Progenitor cell of endocrine pancreas (in vitro differentiated cells): ENCODE results near the gene PCDHB10. TPM values are rescaled to one million over a fixed set of nuclear protein-coding genes. Genes with fewer than 3 reads are reported as not detected.
A peak's percentile ranks its signal among the peaks of the same experiment; 100 is the strongest.
"Not testable (repeated sequence)": the region's sequence is repeated elsewhere in the genome, so short reads cannot be mapped to it uniquely, and the experiment has no call there.

Experiments used
- DNase-seq: peaks from one replicate; pipeline ENCODE4 v3.0.0; 2021; ENCODE audit warnings: low spot score; ENCODE audit not compliant: unreplicated experiment
- H3K27ac Mint-ChIP-seq: 2 replicates; pipeline ENCODE4 v1.8.0; 2021; ENCODE audit warnings: mild to moderate bottlenecking, moderate library complexity, mixed read lengths
- H3K27me3 Mint-ChIP-seq: 2 replicates; pipeline ENCODE4 v1.8.0; 2021; ENCODE audit warnings: mixed read lengths
- H3K36me3 Mint-ChIP-seq: 2 replicates; pipeline ENCODE4 v1.8.0; 2022; ENCODE audit warnings: mixed read lengths; ENCODE audit not compliant: insufficient read depth
- H3K4me1 Mint-ChIP-seq: 2 replicates; pipeline ENCODE4 v1.8.0; 2021; ENCODE audit warnings: low read depth, mixed read lengths
- H3K4me3 Mint-ChIP-seq: 2 replicates; pipeline ENCODE4 v1.8.0; 2021; ENCODE audit warnings: low read depth, mild to moderate bottlenecking, moderate library complexity, mixed read lengths
- H3K9me3 Mint-ChIP-seq: 2 replicates; pipeline ENCODE4 v1.8.0; 2021; ENCODE audit warnings: low read depth, mixed read lengths
- CTCF ChIP-seq: fragments of 200-600 bp; sonication (generic); IDR thresholded peaks from one replicate; pipeline ENCODE4 v1.5.0; 2021; ENCODE audit warnings: antibody characterized with exemption, mild to moderate bottlenecking; ENCODE audit not compliant: unreplicated experiment
- long read RNA-seq: library from polyadenylated mRNA; unstranded; transcript quantifications from one replicate; pipeline ENCODE4 v2.0.0, GENCODE V29; 2020
- total RNA-seq: library from RNA; stranded (reverse); gene quantifications from 2 replicates; pipeline ENCODE4 v1.2.1, GENCODE V29; 2021

PCDHB10 gene
- total RNA-seq = 5.5 and 7.2 TPM in 2 replicates
- long read RNA-seq, transcript PCDHB10-201 (1 exons, 3,290 nt) = major isoform, 26 of 27 reads
- long read RNA-seq, partial matches to known transcripts = 0 of 27 reads
- long read RNA-seq, other reads (novel, unspliced or antisense) = 1 of 27 reads

- H3K36me3 Mint-ChIP-seq = peaks cover 43% of the 10 kb centered on the region
- H3K4me3 Mint-ChIP-seq = peak within 1 kb of the TSS; percentile 63
- H3K27ac Mint-ChIP-seq = peak within 1 kb of the TSS; percentile 80
- no peaks in the 10 kb centered on the region for H3K4me1 Mint-ChIP-seq
- peaks cover 44% of the 10 kb centered on the region for H3K9me3 Mint-ChIP-seq
- H3K27me3 Mint-ChIP-seq = no peaks in the 10 kb centered on the region
- DNase-seq = no peak
- TF ChIP-seq CTCF = peak; percentile 49
These were observed at the start of gene PCDHB10 for GRCh38 chr5:141192110-141192725. TSS of gene PCDHB10 (plus strand) at chr5:141192353. CDS start at chr5:141192553, 200 bp downstream.

- DNase-seq = no peak
- Mint-ChIP-seq H3K27me3 (no peaks in the 10 kb centered on the region), H3K4me3 (no peak within 1 kb of the TSS), H3K36me3 (peaks cover 48% of the 10 kb centered on the region), H3K9me3 (peaks cover 43% of the 10 kb centered on the region), H3K4me1 (no peaks in the 10 kb centered on the region), H3K27ac (peak within 1 kb of the TSS; percentile 5)
- TF ChIP-seq CTCF = no peak
These were observed 42.3 kb upstream of the PCDHB10 start, which contains the start of gene PCDHB6 for GRCh38 chr5:141149812-141150211. TSS of gene PCDHB6 (plus strand) at chr5:141150057. CDS start at chr5:141150258, 201 bp downstream.

GRCh38 chr5:141150224-141150992 lies 41.7 kb upstream of the PCDHB10 start:
- H3K4me1 Mint-ChIP-seq = no peaks in the 10 kb centered on the region
- peaks cover 48% of the 10 kb centered on the region for H3K36me3 Mint-ChIP-seq
- no peak for DNase-seq
- no peak for TF ChIP-seq CTCF
- no peak overlapping the region for H3K4me3 Mint-ChIP-seq
- H3K27ac Mint-ChIP-seq = peak overlapping the region; percentile 5
- peaks cover 42% of the 10 kb centered on the region for H3K9me3 Mint-ChIP-seq
- H3K27me3 Mint-ChIP-seq = no peaks in the 10 kb centered on the region

GRCh38 chr5:141150993-141151325 lies 41.2 kb upstream of the PCDHB10 start:
- Mint-ChIP-seq H3K4me3 (no peak overlapping the region), H3K27ac (peak overlapping the region; percentile 52), H3K36me3 (peaks cover 50% of the 10 kb centered on the region), H3K9me3 (peaks cover 44% of the 10 kb centered on the region), H3K4me1 (no peaks in the 10 kb centered on the region), H3K27me3 (no peaks in the 10 kb centered on the region)
- no peak for TF ChIP-seq CTCF
- no peak for DNase-seq

GRCh38 chr5:141151632-141152031 lies 40.5 kb upstream of the PCDHB10 start:
- H3K4me3 Mint-ChIP-seq, DNase-seq, H3K4me1 Mint-ChIP-seq, H3K27ac Mint-ChIP-seq, H3K27me3 Mint-ChIP-seq: not testable (repeated sequence)
- Mint-ChIP-seq H3K9me3 (peaks cover 44% of the 10 kb centered on the region), H3K36me3 (peaks cover 55% of the 10 kb centered on the region)

GRCh38 chr5:141152096-141152495 lies 40.1 kb upstream of the PCDHB10 start:
- Mint-ChIP-seq H3K36me3 (peaks cover 60% of the 10 kb centered on the region), H3K9me3 (peaks cover 49% of the 10 kb centered on the region)

More at GRCh38 chr5:141152096-141152495, 40.1 kb upstream of the PCDHB10 start:
- not testable (repeated sequence) for H3K4me3 Mint-ChIP-seq, DNase-seq, H3K27ac Mint-ChIP-seq, H3K27me3 Mint-ChIP-seq, H3K4me1 Mint-ChIP-seq
